D721Med (cell line): ENCODE results near the gene FAAP24.
A peak's percentile ranks its signal among the peaks of the same experiment; 100 is the strongest.
"Not testable (repeated sequence)": the region's sequence is repeated elsewhere in the genome, so short reads cannot be mapped to it uniquely, and the experiment has no call there.

Source experiments
- DNase-seq: peaks from one replicate; pipeline ENCODE4 v3.0.0; 2011; ENCODE audit warnings: low spot score; ENCODE audit not compliant: insufficient read length
- FAIRE-seq: peaks from 2 replicates; lab custom pipeline; 2011; peaks lifted over from hg19 to GRCh38; lab: Jason Lieb, UNC
- CTCF ChIP-seq: IDR thresholded peaks from 2 replicates; pipeline ENCODE4 v1.5.1; 2012; ENCODE audit warnings: mild to moderate bottlenecking, control low read depth; ENCODE audit not compliant: insufficient read depth; ENCODE audit errors: missing control alignments

Gene FAAP24

GRCh38 chr19:32936065-32936464 is 36.0 kb upstream of the FAAP24 start:
- no peak for DNase-seq
- TF ChIP-seq CTCF = no peak
- no peak for FAIRE-seq

- FAIRE-seq = not testable (repeated sequence)
These were observed 30.8 kb upstream of the FAAP24 start for GRCh38 chr19:32941273-32941672.

GRCh38 chr19:32945260-32945659 is 26.8 kb upstream of the FAAP24 start:
- TF ChIP-seq CTCF = no peak
- DNase-seq (no peak), FAIRE-seq (no peak)

More at GRCh38 chr19:32941273-32941672, 30.8 kb upstream of the FAAP24 start:
- DNase-seq = not testable (repeated sequence)

- no peak for TF ChIP-seq CTCF
- DNase-seq (no peak), FAIRE-seq (no peak)
These were observed 5.3 kb upstream of the FAAP24 start for GRCh38 chr19:32966750-32967149.

- no peak for TF ChIP-seq CTCF
- DNase-seq (no peak), FAIRE-seq (no peak)
These were observed 2.5 kb upstream of the FAAP24 start for GRCh38 chr19:32969549-32969948.

- FAIRE-seq (no peak), DNase-seq (no peak)
- TF ChIP-seq CTCF = no peak
These were observed 938 bp upstream of the FAAP24 start for GRCh38 chr19:32971012-32971595.

- peak; percentile 87 for TF ChIP-seq CTCF
- DNase-seq (peak; percentile 71), FAIRE-seq (no peak)
These were observed 4.3 kb downstream of the FAAP24 start for GRCh38 chr19:32976223-32976805.
